HG03066 (cell line): ENCODE data around the gene SCPEP1.

Experiments used
- ATAC-seq: cut with Tn5 transposase; IDR thresholded peaks from one replicate; pipeline ENCODE4 v1.9.1; 2021; ENCODE audit warnings: low read depth; ENCODE audit not compliant: unreplicated experiment

SCPEP1 gene

DNA sequence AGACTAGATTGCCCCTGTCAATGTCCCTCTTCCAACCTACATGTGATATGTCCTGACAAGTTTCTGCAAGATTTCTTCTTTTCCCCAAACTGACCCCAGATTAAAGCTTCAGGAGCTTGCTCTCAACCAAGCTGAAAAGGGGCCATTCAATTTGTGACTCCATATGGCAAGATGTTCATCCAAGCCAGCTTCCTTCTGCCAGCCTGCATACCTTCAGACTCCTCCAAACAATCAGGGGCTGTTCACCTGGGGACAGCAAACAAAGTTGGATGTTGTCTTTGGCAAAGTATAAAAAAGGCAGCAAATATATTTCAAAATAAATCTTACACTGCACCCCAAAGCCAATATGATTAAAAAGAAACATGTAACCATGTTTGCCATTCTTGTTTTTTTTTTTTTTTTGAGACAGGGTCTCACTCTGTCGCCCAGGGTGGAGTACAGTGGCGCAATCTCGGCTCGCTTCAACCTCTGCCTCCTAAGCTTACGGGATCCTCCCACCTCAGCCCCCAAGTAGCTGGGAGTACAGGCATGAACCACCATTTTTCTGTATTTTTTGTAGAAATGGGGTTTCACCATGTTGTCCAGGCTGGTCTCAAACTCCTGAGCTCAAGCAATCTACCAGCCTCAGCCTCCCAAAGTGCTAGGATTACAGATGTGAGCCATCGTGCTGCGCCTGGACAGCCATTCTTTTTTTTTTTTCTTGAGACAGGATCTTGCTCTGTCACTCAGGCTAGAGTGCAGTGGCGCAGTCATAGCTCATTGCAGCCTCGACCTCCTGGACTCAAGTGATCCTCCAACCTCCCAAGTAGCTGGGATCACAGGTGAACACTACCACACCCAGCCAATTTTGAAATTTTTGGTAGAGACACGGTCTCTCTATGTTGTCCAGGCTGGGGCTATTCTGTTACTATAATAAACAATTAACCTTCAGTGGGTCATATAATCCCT, 57.1 kb downstream of the SCPEP1 start:
- ATAC-seq = no peak

DNA sequence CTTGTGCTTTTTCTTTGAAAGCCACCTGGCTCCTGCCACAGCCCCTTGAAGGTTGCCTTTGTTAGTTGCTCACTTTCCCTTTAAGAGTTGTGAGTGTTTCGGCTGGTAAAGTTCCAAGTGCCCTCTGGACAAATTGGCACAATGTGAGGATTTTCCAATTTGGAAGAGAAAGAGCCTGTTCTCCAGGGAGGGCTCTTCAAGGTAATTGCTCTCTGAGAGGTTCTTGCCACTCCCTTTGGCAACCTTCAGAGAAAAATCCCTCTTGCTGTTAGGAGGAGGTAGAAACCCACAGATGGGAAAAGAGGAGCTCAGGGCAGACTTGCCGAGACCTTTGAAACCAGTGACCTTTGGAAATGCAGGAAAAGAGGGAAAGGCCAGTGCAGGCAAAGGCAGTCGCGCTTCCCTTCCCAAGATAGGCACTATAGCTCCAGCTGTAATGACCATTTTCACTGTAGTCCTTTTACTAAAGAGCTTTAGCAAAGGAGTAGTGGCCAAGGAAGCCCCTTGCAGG, 58.1 kb downstream of the SCPEP1 start:
- ATAC-seq = no peak

DNA sequence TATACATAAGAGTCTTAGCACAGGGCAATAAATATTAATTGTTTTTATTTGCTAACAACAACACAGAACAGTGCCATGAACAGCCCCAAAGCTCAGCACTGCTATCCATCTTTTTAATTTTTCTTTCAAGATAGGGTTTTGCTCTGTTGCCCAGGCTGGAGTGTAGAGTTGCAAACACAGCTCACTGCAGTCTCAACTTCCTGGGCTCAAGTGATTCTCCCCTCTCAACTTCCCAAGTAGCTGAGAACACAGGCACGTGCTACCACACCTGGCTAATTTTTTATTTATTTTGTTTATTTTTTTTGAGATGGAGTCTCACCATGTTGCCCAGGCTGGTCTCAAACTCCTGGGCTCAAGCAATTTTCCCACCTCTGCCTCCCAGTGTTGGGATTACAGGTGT, 59.5 kb downstream of the SCPEP1 start:
- ATAC-seq = no peak

DNA sequence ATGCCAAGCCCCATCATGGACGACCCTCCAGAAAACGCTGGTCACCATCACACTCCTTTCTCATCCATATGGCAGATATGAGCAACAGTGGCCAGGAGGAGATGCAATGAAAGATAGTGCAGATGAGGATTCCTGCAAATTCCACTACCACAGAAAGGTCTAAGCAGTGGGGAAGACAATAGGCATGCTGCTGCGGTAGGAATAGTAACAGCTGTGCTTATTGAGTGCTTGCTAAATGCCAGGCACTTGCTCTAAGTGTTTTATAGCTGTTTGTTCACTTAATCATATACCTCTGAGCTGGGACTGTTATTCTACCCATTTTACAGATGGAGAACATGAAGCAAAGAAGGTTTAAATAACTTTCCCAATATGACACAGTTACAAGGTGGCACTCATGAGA, 60.6 kb downstream of the SCPEP1 start:
- ATAC-seq = no peak

DNA sequence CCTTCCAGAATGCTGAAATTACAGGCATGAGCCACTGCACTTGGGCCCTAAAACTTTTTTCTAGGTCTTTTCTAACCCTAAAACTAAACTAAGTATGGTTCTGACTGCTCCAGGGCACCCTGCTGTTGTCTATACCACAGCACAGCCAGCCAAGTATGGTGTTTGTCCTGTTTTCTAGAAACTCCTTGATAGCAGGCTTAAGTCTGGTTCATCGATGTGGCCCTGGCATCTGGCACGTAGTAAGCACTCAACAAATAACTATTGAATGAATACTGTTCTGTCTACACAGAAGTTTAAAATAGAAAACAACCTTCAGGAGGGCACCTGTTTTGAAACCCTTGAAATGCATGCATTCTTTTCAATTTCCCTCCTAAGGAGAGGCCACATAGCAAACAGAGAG, 62.6 kb downstream of the SCPEP1 start:
- ATAC-seq = no peak

DNA sequence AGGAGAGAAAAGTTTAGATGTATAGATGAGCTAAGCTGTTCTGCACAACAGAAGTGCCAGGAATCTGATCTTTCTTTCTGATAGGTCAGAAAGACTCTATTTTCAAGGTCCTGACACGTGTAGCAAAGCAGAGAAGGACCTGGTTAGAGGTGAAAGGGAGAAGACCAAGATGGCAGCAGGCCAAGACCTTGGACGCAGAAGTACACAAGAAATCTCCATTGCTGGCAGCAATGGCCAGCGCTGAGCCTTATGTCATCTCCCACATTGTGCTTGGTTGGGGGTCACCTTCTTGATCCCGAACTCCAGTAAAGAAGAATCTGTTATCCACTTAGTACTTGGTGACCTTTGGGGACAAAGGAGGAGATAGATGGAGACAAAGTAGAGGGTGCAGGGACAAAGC, 65.3 kb downstream of the SCPEP1 start:
- ATAC-seq = no peak

DNA sequence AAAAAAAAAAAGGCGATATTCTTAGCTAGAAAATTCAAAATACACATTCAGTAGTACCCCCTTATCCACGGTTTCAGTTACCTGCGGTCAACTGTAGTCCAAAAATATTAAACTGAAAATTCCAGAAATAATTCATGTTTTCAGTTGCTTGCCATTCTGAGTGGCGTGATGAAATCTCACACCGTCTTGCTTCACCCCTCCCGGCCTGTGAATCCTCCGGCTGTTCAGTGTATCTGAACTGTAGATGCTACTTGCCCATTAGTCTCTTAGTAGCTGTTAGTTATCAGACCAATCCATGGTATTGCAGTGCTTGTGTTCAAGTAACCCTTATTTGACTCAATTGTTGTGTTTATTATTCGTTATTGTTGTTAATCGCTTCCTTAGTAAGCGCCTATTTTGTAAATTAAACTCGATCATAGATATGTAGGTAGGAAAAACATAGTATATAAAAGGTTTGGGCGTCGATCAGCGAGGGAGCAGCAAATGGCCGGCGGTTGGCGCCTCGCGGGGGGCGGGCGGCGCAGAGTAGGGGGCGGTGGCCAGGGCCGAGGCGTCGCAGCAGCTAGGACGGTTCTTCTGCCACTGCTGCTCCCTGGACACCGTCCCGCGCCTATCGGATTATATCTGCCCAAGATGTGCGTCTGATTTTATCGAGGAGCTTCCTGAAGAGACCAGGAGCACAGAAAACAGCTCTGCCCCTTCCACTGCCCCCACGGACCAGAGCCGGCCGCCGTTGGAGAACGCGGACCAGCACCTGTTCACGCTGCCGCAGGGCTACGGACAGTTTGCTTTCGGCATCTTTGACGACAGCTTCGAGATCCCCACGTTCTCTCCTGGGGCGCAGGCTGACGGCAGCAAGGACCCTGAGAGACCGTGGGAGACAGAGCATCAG, 67.3 kb downstream of the SCPEP1 start:
- ATAC-seq = no peak

DNA sequence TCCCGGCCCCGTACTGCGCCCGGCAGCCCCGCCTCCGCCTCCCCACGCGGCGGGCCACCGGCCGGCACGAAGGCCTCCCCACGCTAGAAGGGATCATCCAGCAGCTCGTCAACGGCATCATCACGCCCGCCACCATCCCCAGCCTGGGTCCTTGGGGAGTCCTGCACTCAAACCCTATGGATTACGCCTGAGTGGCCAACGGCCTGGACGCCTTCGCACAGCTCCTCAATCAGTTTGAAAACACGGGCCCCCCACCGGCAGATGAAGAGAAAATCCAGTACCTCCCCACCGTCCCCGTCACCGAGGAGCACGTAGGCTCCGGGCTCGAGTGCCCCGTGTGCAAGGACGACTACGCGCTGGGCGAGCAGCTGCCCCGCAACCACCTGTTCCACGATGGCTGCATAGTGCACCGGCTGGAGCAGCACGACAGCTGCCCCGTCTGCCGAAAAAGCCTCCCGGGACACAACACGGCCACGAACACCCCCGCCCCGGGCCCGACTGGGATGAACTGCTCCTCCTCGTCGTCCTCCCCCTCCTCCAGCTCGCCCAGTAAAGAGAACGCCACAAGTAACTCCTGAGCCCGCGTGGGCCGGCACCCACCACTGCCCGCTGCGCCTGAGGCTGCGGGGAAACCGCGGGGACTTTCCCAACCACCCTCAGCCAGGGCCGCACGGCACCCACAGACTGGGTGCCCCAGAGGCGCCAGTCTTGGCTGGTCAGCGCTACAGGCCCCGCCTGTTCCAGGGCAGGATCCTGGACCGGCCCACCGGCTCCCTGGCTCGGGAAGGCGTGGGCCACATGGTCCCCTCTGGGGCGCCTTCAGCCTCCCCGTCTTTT, 68.2 kb downstream of the SCPEP1 start:
- no peak for ATAC-seq

DNA sequence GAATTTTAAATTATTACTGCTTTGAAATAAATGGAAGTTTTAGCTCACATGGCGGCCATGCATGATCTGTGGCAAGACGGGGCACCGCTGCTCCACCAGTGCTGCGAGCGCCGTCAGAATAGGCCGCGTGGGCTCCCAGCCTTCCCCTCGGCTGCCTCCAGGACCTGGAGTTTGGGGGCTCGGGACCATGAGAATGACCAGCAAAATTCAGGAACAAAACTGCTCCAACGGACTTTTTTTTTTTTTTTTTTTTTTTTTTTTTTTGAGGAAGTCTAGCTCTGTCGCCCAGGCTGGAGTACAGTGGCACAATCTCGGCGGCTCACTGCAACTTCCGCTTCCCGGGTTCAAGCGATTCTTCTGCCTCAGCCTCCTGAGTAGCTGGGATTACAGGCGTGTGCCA, 68.8 kb downstream of the SCPEP1 start:
- no peak for ATAC-seq

DNA sequence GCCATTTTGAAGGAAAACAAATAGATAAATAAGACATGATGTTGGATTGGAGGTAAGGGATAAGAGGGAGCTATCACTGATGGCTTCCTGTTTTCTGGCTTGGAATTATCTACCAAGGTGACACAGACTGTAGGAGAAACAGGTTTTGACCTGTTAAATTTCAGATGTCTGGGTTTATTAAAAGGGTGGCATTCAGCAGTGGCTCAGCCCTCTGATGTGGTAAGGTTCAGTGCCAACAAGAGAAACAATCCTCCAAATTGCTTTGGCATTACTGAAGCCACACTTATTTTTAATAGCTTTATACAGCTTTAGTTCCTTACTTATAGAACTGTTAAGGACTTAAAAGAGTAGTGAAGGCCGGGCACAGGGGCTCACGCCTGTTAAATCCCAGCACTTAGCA, 70.2 kb downstream of the SCPEP1 start:
- no peak for ATAC-seq

DNA sequence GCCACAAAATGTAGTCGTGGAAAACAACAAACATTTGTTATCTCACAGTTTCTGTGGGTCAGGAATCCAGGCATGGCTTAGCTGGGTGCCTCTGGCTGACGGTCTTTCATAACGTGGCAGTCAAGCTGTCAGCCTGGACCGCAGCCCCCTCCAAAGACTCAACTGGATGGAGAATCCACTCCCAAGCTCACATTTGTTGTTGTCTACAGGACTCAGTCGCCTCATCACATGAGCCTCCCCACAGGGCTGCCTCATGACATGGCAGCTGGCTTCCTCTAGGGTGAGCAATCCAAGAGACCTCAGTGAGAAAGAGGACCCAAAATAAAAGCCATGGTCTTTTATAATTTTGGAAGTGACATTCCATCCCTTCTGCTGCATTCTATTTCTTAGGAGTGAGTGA, 72.4 kb downstream of the SCPEP1 start:
- ATAC-seq = no peak

DNA sequence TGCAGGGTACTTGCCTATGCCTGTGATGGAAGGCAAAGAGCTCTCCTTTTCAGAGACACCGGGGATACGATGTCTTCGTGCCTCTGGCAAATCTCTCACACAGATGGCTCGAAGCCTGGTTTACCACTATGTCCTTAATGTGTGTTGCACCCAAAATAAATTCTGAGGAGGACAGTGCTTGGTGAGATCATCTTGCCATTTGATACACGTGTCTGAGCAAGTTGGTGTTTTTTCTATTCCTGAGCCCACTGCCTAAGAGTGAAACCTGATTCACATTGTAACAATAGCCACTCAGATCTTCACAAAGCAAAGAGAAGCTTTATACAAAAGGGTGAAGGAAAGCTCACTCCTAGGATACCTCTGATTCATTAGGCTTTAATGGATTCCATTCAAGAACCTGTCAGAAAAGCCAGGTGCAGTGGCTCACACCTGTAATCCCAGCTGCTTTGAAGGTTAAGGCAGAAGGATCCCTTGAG, 74.0 kb downstream of the SCPEP1 start:
- no peak for ATAC-seq
